Neutrophil (primary cell): ENCODE results near the gene CPEB1.

Experiments
- H3K27ac ChIP-seq: fragments of 200-600 bp; sonication (generic); 2 replicates; pipeline ENCODE4 v1.5.1; 2016; ENCODE audit warnings: mild to moderate bottlenecking, moderate library complexity
- H3K27me3 ChIP-seq: fragments of 200-600 bp; sonication (generic); 2 replicates; pipeline ENCODE4 v1.6.0; 2016; ENCODE audit warnings: mild to moderate bottlenecking
- H3K36me3 ChIP-seq: fragments of 200-600 bp; sonication (generic); 2 replicates; pipeline ENCODE4 v1.5.1; 2017
- H3K4me1 ChIP-seq, 2 experiments: fragments of 200-600 bp in 1 of 2; sonication (generic) in 1 of 2; 1 replicate in 1 of 2; 2 replicates in 1 of 2; pipeline versions ENCODE4 v1.5.1 to v1.6.1; 2013 to 2016; ENCODE audit warnings: low read depth in 1 of 2, low read length in 1 of 2, mild to moderate bottlenecking in 1 of 2, moderate library complexity in 1 of 2; ENCODE audit not compliant: control insufficient read depth in 1 of 2, insufficient read depth in 1 of 2
- H3K4me3 ChIP-seq, 2 experiments: fragments of 200-600 bp in 1 of 2; sonication (generic) in 1 of 2; 1 replicate in 1 of 2; 2 replicates in 1 of 2; pipeline ENCODE4 v1.5.1; 2013 to 2016; ENCODE audit warnings: low read depth in 1 of 2, low read length in 1 of 2, mild to moderate bottlenecking in 1 of 2, moderate library complexity in 1 of 2
- H3K9me3 ChIP-seq: fragments of 200-600 bp; sonication (generic); 2 replicates; pipeline ENCODE4 v1.5.1; 2016
- TF ChIP-seq, protein P1 (sequence below): fragments of 200-600 bp; sonication (generic); IDR thresholded peaks from 2 replicates; pipeline ENCODE4 v1.5.1; 2016; ENCODE audit warnings: antibody characterized with exemption

CPEB1 gene

GRCh38 chr15:82540055-82540983, 106.8 kb downstream of the CPEB1 start, which contains the start of gene RPS17:
Gene RPS17 (minus strand): TSS chr15:82540457. CDS start chr15:82540428, 29 bp downstream.
- Histone ChIP-seq H3K27ac (peak within 1 kb of the TSS; percentile 80), H3K4me1 (peaks cover 25 to 27% of the 10 kb centered on the region in 2 experiments), H3K4me3 (peak within 1 kb of the TSS; percentile 88 to 89), H3K36me3 (peaks cover 33% of the 10 kb centered on the region), H3K9me3 (no peaks in the 10 kb centered on the region), H3K27me3 (peaks cover 11% of the 10 kb centered on the region)
- TF ChIP-seq, protein P1, sequence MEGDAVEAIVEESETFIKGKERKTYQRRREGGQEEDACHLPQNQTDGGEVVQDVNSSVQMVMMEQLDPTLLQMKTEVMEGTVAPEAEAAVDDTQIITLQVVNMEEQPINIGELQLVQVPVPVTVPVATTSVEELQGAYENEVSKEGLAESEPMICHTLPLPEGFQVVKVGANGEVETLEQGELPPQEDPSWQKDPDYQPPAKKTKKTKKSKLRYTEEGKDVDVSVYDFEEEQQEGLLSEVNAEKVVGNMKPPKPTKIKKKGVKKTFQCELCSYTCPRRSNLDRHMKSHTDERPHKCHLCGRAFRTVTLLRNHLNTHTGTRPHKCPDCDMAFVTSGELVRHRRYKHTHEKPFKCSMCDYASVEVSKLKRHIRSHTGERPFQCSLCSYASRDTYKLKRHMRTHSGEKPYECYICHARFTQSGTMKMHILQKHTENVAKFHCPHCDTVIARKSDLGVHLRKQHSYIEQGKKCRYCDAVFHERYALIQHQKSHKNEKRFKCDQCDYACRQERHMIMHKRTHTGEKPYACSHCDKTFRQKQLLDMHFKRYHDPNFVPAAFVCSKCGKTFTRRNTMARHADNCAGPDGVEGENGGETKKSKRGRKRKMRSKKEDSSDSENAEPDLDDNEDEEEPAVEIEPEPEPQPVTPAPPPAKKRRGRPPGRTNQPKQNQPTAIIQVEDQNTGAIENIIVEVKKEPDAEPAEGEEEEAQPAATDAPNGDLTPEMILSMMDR = peak; percentile 97

DNA sequence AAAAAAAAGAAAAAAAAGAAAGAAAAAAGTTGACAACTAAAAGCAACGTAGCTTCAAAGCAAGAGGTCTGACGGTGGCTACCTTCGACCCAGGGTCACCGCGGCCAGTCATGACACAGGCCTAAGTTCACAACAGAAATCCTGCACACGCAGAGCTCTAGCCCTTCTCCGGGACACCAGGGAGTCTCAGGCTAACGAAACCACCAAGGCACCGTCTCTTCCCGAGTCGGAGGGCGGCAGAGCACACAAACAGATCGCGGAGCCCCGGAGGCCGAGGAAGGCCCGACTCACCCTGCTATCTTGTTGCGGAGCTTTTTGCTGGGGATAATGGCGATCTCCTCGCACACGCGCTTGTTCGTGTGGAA, 107.5 kb downstream of the CPEB1 start:
- Histone ChIP-seq H3K9me3 (no peaks in the 10 kb centered on the region), H3K4me3 (peak overlapping the region; percentile 88 to 89), H3K36me3 (peaks cover 38% of the 10 kb centered on the region), H3K27me3 (peaks cover 5% of the 10 kb centered on the region), H3K4me1 (peaks cover 25 to 27% of the 10 kb centered on the region in 2 experiments), H3K27ac (peak overlapping the region; percentile 80)
- TF ChIP-seq, protein P1 = no peak

- Histone ChIP-seq H3K27me3 (no peaks in the 10 kb centered on the region), H3K9me3 (no peaks in the 10 kb centered on the region), H3K36me3 (peaks cover 43% of the 10 kb centered on the region), H3K27ac (peak overlapping the region; percentile 80), H3K4me1 (peaks cover 25 to 27% of the 10 kb centered on the region in 2 experiments), H3K4me3 (peak overlapping the region; percentile 88 to 89)
- TF ChIP-seq, protein P1 = no peak
Observed at GRCh38 chr15:82538961-82539690, 108.0 kb downstream of the CPEB1 start.

DNA sequence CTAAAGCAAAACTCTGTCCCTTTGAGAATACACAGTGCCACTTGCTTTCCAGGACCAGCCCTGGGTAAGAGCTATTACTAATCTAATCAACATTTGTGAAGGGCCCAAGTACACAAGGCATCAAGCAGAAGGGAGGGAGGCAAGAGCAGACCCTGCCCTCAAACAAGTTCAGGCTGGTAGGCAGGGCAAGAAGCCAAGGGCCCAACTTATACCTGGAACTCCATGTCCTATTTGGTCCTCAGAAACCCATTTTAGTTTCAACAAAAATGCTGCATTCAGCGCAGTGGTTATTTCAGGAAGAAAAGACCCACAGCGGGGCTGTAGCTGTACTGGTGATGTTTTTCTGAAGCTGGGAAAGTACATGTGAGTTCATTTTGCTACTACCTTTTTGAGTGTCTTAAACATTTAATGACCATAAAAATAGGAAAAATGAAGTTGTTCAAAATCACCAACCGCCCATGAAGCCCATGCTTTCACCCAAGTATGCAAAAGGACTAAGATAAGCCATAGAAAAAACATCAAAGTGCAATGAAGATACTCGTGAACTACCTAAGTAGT, 109.7 kb downstream of the CPEB1 start:
- Histone ChIP-seq H3K36me3 (peaks cover 51% of the 10 kb centered on the region), H3K27me3 (no peaks in the 10 kb centered on the region), H3K4me1 (peaks cover 25 to 27% of the 10 kb centered on the region in 2 experiments), H3K9me3 (no peaks in the 10 kb centered on the region), H3K27ac (no peak overlapping the region), H3K4me3 (no peak overlapping the region)
- TF ChIP-seq, protein P1 = no peak
